HG03159 (cell line): Measurements from ENCODE around the gene NFKBIE.

ENCODE experiments used
- ATAC-seq: cut with Tn5 transposase; IDR thresholded peaks from one replicate; pipeline ENCODE4 v1.9.1; 2021; ENCODE audit warnings: mild to moderate bottlenecking, moderate library complexity; ENCODE audit not compliant: unreplicated experiment

Gene NFKBIE

DNA sequence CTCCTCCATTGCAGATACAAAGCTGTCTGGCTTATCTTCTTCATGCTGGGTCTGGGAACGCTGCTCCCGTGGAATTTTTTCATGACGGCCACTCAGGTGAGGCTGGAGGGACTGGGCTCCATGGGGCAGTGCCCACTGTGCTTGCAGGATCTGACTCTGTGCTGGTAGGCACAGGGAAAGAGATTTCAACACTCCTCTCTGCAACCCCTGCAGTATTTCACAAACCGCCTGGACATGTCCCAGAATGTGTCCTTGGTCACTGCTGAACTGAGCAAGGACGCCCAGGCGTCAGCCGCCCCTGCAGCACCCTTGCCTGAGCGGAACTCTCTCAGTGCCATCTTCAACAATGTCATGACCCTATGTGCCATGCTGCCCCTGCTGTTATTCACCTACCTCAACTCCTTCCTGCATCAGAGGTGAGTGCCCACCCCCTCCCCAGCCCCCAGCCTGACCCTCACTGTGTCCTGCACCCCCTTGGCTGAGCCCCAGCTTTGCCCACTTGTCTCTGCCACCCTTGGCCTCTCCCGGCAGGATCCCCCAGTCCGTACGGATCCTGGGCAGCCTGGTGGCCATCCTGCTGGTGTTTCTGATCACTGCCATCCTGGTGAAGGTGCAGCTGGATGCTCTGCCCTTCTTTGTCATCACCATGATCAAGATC lies 35.8 kb downstream of the NFKBIE start:
- no peak for ATAC-seq

- ATAC-seq: no peak
Measured at GRCh38 chr6:44228836-44229235, 36.5 kb downstream of the NFKBIE start.

DNA sequence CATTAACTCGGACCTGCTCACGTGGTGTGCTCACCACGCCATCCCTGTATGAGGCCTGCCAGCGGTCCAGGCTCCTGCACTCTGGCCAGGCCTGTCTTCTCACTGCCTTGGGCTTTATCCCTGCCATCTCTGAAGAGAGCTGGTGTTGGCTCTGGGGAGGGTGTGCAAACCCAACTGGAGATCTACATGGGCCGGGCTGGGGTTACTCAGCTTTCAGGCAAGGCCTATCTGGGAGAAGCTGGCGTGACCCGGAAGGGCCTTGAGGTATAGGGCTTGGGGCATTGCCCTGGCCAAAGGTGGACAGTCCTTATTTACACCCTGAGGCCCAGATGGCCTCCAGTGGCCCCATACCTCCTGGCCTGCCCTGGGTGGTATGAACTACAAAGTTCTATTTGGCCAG lies 36.9 kb downstream of the NFKBIE start:
- no peak for ATAC-seq

- ATAC-seq: no peak
Measured at GRCh38 chr6:44228031-44228430, 37.3 kb downstream of the NFKBIE start.

- no peak for ATAC-seq
Measured at GRCh38 chr6:44227148-44227793, 38.1 kb downstream of the NFKBIE start.

DNA sequence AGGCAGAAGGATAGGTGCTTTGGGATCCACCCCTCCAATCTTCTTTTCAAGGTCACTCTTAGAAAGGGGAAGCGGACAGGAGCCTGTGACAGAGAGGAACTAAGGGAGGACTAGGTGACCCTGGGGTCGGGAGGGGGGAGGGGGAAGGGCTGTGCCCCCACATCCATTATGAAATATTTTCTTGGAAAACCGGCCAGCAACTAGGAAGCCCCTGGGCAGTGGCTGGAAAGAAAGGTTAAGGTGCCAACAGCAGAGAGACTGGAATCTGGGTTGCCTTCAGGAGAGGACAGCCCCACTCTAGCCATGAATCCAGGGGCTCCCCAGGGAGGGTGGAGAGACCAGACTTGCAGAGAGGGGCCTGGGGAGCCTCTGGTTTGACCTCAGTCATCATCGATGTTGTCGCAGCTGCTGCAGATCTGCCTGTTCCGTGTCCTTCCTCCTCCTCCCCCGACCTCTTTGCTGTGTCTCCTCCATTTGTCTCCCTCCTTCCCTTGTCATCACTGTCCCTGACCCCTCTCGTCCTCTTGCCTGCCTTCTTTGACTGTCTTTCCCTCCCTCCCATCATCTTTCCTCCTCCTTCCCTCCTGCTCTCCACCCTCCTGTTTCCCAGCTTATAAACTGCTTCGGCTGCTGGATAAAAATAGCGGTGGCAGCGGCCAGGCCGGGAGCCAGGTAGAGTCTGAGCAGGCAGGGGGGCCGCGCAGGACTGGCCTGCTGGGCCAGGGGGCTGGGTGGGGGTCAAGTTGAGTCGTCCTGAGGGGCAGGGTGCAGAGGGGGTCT lies 38.8 kb downstream of the NFKBIE start:
- ATAC-seq: no peak

DNA sequence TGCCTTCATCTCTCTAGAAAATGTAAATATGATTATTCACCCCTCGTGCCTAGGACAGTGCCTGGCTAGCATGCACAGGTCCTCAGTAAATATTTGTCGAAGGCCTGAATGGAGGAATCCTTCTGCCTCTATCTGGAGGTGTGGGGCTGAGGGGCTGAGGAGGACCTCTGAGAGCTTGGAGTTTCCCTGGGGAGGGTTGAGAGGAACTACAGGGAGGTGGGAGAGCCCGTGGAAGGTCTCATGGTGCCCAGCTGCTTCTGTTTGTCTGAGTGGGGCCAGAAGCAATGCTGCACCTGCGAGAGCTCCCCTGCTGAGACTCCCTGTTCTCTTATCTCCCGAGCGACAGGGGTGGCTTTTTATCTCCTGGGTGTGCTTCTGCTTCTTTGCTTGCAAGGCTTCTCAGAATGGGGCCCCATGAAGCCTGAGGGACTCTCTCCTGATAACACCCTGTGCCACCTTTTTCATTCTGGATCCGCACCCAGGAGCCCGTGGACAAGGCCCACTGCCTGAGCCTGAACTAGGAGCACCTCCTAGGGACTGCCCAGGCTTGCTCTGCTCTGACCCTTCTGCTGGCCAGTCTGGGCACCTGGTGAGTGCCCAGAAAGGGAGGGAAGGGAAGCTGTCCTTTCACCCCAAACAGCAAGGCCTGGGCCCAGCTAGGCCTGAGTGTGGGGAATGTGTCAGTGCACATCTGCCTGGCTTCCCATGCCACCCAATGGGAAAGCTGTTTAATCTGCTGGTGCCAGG lies 39.6 kb downstream of the NFKBIE start:
- ATAC-seq: no peak

- no peak for ATAC-seq
Measured at GRCh38 chr6:44224965-44225305, 40.4 kb downstream of the NFKBIE start.

GRCh38 chr6:44224029-44224964 lies 41.1 kb downstream of the NFKBIE start:
- ATAC-seq: peak; percentile 15

GRCh38 chr6:44223319-44224028 lies 41.9 kb downstream of the NFKBIE start, which contains the start of gene SLC29A1:
Gene SLC29A1 (plus strand): TSS chr6:44223595. CDS start chr6:44227314, 3,719 bp downstream.
- ATAC-seq: peak; percentile 51

- no peak for ATAC-seq
Measured at GRCh38 chr6:44222486-44223318, 42.6 kb downstream of the NFKBIE start.

DNA sequence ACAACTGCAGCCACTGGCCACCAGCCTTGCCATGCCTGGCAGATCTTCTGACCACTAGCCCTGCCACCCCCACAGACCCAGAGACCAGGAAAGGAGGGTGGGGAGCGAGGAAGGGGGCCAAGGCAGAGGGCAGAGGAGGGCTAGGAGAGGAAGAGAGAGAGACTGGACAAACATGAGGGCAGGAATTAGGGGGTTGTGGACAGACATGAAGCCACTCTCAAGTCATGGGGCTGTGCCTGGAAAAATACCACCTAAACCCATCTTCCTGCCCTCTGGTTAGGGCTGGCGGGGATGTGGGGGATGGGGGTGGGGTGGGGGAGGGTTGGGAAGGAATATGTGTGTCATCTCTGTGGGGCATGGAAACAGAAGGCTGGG lies 43.4 kb downstream of the NFKBIE start:
- no peak for ATAC-seq

- no peak for ATAC-seq
Measured at GRCh38 chr6:44221291-44221960, 43.9 kb downstream of the NFKBIE start.

DNA sequence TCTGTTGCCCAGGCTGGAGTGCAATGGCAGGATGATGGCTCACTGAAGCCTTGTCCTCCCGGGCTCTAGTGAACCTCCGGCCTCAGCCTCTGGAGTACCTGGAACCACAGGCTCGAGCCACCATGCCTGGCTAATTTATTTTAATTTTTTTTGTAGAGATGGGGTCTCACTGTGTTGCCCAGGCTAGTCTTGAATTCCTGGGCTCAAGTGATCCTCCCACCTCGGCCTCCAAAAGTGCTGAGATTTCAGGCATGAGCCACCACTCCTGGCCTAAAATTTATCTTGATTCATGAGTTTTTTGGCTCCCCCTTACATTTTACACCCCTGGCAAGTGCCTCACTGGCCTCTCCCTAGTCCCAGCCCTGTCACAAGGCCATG lies 44.4 kb downstream of the NFKBIE start:
- no peak for ATAC-seq

DNA sequence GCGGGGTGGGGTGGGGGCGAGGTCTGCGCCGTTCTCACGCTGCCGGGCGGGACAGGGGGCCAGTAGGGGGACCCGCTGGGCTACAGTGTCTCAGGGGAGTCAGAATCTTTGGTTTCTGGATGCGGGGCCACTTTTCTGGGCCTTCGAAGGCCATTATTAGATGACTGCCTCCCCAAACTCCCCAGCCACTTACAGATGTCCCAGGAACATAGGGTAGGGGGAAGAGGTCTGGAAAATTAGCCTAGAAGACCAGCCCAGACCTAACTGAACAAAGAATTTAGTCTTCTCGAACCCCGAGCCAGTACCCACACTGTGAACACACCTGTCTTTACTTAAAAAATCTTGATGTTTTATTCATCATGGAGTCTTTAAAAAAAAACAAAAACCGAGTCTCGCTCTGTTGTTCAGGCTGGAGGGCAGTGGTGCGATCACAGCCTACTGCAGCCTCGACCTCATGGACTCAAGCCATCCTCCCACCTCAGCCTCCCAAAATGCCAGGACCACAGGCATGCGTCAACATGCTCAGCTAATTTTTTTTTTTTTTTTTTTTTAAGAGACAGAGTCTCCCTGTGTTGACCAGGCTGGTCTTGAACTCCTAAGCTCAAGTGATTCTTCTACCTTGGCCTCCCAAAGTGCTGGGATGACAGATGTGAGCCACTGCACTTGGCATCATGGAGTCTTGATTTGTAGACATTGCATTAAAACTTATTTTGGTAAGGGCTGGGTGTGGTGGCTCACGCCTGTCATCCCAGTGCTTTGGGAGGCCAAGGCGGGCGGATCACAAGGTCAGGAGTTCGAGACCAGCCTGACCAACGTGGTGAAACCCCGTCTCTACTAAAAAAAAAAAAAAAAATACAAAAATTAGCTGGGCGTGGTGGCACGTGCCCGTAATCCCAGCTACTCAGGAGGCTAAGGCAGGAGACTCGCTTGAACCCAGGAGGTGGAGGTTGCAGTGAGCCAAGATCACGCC lies 45.3 kb downstream of the NFKBIE start:
- no peak for ATAC-seq

DNA sequence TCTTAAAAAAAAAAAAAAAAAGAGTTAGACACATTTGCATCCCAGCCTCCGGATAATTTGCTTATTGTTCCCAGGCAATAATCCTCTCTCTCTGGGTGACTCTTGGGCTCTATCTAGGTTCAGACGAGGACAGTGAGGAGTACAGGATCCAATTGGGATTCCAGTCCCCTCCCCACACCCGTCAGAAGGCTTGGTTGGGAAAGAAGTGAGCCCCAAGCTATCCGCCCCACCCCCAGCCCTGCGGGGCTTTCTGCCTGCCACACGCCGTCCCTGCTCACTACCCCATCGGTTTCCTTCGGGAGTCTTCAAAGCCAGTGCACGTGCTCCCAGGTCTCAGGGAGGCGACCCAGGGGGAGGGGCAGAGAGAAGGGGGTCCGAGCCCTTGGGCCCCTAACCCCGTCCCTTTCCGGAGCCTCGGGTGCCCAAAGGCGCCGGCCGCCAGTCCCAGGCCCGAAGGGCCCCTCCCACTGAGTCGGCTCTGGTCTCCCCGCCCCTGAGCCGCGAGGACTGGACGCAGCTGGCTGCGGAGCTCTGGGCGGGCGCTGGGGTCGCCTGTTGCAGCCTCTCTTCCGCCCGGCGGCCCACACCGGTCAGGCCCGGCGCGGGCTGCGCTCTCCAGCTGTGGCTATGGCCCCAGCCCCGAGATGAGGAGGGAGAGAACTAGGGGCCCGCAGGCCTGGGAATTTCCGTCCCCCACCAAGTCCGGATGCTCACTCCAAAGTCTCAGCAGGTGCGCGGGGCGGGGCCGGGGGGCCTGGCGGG lies 46.1 kb downstream of the NFKBIE start:
- peak; percentile 43 for ATAC-seq
